OCI-LY7 (cell line): ENCODE results near the gene TLR1. TPM values are rescaled to one million over a fixed set of nuclear protein-coding genes. Genes with fewer than 3 reads are reported as not detected.

Source experiments
- BruUV-seq: library from RNA; stranded (reverse); fragments of 400-500 nt; replicated peaks from 2 replicates; lab custom pipeline; 2021; lab: Mats Ljungman, UMichigan
- CTCF ChIA-PET: fragments of 300-600 bp; sonication (Branson Sonifier 250); formaldehyde crosslinking; loops from one replicate; lab custom pipeline; 2022; ENCODE audit warnings: antibody characterized with exemption; ENCODE audit not compliant: unreplicated experiment; lab: Charles Lee
- POLR2A ChIA-PET: fragments of 300-600 bp; sonication (Branson Sonifier 250); formaldehyde crosslinking; loops from one replicate; lab custom pipeline; 2022; ENCODE audit warnings: antibody characterized with exemption; lab: Charles Lee
- DNase-seq: peaks from one replicate; pipeline ENCODE4 v3.0.0-alpha.2; 2015; ENCODE audit warnings: low spot score
- H2AFZ ChIP-seq: fragments of 200-600 bp; sonication (generic), shearing (Covaris generic); 2 replicates; pipeline ENCODE4 v1.6.1; 2014; ENCODE audit warnings: mild to moderate bottlenecking, antibody characterized with exemption, low read length, moderate library complexity
- H3K27ac ChIP-seq: fragments of 200-600 bp; sonication (generic); 2 replicates; pipeline ENCODE4 v1.5.1; 2014; ENCODE audit warnings: mixed run types, low read depth, mild to moderate bottlenecking, moderate library complexity, low read length, inconsistent platforms; ENCODE audit not compliant: poor library complexity, severe bottlenecking
- H3K36me3 ChIP-seq: fragments of 200-600 bp; sonication (generic); 2 replicates; pipeline ENCODE4 v1.6.1; 2014; ENCODE audit warnings: mild to moderate bottlenecking, antibody characterized with exemption, low read length, moderate library complexity, mixed read lengths; ENCODE audit not compliant: insufficient read depth
- H3K4me1 ChIP-seq: fragments of 200-600 bp; sonication (generic); 2 replicates; pipeline ENCODE4 v1.5.1; 2014; ENCODE audit warnings: mild to moderate bottlenecking, low read length; ENCODE audit not compliant: insufficient read depth, poor library complexity, severe bottlenecking
- H3K4me2 ChIP-seq: fragments of 200-600 bp; sonication (generic); 2 replicates; pipeline ENCODE4 v1.6.1; 2014; ENCODE audit warnings: mild to moderate bottlenecking, low read length
- H3K4me3 ChIP-seq: fragments of 200-600 bp; sonication (generic); 2 replicates; pipeline ENCODE4 v1.5.1; 2014; ENCODE audit warnings: mild to moderate bottlenecking, low read depth, low read length; ENCODE audit not compliant: poor library complexity, severe bottlenecking
- H3K79me2 ChIP-seq: fragments of 200-600 bp; sonication (generic); 2 replicates; pipeline ENCODE4 v1.6.1; 2016; ENCODE audit warnings: low read depth, mild to moderate bottlenecking, low read length, moderate library complexity, mixed read lengths; ENCODE audit not compliant: insufficient read depth
- H3K9me2 ChIP-seq: fragments of 200-600 bp; sonication (generic); 2 replicates; pipeline ENCODE4 v1.6.1; 2016; ENCODE audit warnings: mild to moderate bottlenecking, low read length, mixed read lengths; ENCODE audit not compliant: insufficient read depth
- H3K9me3 ChIP-seq: fragments of 200-600 bp; sonication (generic); 2 replicates; pipeline ENCODE4 v1.6.1; 2014; ENCODE audit warnings: mild to moderate bottlenecking, mixed run types, low read length, mixed read lengths
- H4K20me1 ChIP-seq: fragments of 200-600 bp; sonication (generic); 2 replicates; pipeline ENCODE4 v1.6.1; 2014; ENCODE audit warnings: mild to moderate bottlenecking, antibody characterized with exemption, low read length, moderate library complexity, mixed read lengths; ENCODE audit not compliant: insufficient read depth
- CTCF ChIP-seq: fragments of 200-600 bp; sonication (generic); conservative IDR thresholded peaks from 2 replicates; pipeline ENCODE4 v1.5.1; 2014; ENCODE audit warnings: mild to moderate bottlenecking, antibody characterized with exemption, low read length, moderate library complexity, mixed read lengths
- EZH2phosphoT487 ChIP-seq: fragments of 200-600 bp; sonication (generic); IDR thresholded peaks from 2 replicates; pipeline ENCODE4 v1.6.1; 2018; ENCODE audit warnings: low read depth, borderline replicate concordance, mild to moderate bottlenecking, mixed run types, antibody characterized with exemption, low read length, moderate library complexity, mixed read lengths
- intact Hi-C: fragments of 100-400 bp; cut with micrococcal nuclease; formaldehyde crosslinking; loops from one replicate; pipeline ENCODE4 v1.10.0; 2022; ENCODE audit not compliant: unreplicated experiment
- total RNA-seq, 2 experiments: library from RNA; depleted of rRNA in 1 of 2; stranded (reverse); fragments of >200 nt in 1 of 2; shearing (Covaris generic) in 1 of 2; gene quantifications; 2 replicates each; pipeline ENCODE4 v1.2.3, GENCODE V29; 2014 to 2022

The TLR1 gene
- total RNA-seq, 2 experiments from 2014 or later: 3.3 to 7.4 TPM

- intact Hi-C loops: no loop called here
- no TSS peak for BruUV-seq
- no peak overlapping the region for H3K4me2 ChIP-seq
Observed at GRCh38 chr4:38791010-38791409, 13.6 kb downstream of the TLR1 start.

GRCh38 chr4:38788317-38788716 is 16.3 kb downstream of the TLR1 start:
- H3K79me2 ChIP-seq: no peaks in the 10 kb centered on the region
- TF ChIP-seq CTCF: no peak
- no peak for TF ChIP-seq EZH2phosphoT487
- no peak overlapping the region for H2AFZ ChIP-seq
- intact Hi-C loops: loop anchor here (10.0 kb wide), 1 partner anchor 346 kb away; no protein-coding TSS in a partner anchor
- peaks cover 16% of the 10 kb centered on the region; the same call in 1 of the 2 replicates for H3K9me3 ChIP-seq
- CTCF ChIA-PET: interaction anchor here (0.6 to 1.1 kb wide), 2 partner anchors 29 to 632 kb away, joined by 3 to 5 read pairs; no protein-coding TSS in a partner anchor
- no peaks in the 10 kb centered on the region; the same call in 1 of the 2 replicates for H3K36me3 ChIP-seq
- no peaks in the 10 kb centered on the region for H3K9me2 ChIP-seq
- BruUV-seq: no TSS peak
- H4K20me1 ChIP-seq: no peaks in the 10 kb centered on the region
- POLR2A ChIA-PET: interaction anchor here (1.1 to 1.7 kb wide), 3 partner anchors 15 to 27 kb away, joined by 3 to 6 read pairs (median 3); no protein-coding TSS in a partner anchor
- no peak for DNase-seq
- H3K4me3 ChIP-seq: no peak overlapping the region
- no peak overlapping the region for H3K4me2 ChIP-seq
- no peak overlapping the region for H3K27ac ChIP-seq
- peaks cover 7% of the 10 kb centered on the region for H3K4me1 ChIP-seq

More at GRCh38 chr4:38791010-38791409, 13.6 kb downstream of the TLR1 start:
- H3K4me1 ChIP-seq: peaks cover 3% of the 10 kb centered on the region
- H3K79me2 ChIP-seq: no peaks in the 10 kb centered on the region
- no peak overlapping the region for H3K27ac ChIP-seq
- no peak for TF ChIP-seq CTCF
- TF ChIP-seq EZH2phosphoT487: no peak
- H4K20me1 ChIP-seq: no peaks in the 10 kb centered on the region
- no peak overlapping the region for H3K4me3 ChIP-seq
- 0 out of 2 replicates have a peak, but pooled peaks cover 6% of the 10 kb centered on the region for H3K36me3 ChIP-seq
- no peak overlapping the region for H2AFZ ChIP-seq
- ChIA-PET POLR2A (no interaction called here), CTCF (interaction anchor here (1.1 kb wide), 1 partner anchor 31 kb away, joined by 9 read pairs; no protein-coding TSS in a partner anchor)
- peaks cover 12% of the 10 kb centered on the region; the same call in 1 of the 2 replicates for H3K9me3 ChIP-seq
- DNase-seq: no peak
- no peaks in the 10 kb centered on the region for H3K9me2 ChIP-seq

- no peak for DNase-seq
- peaks cover 10% of the 10 kb centered on the region for H3K4me1 ChIP-seq
- no peaks in the 10 kb centered on the region for H4K20me1 ChIP-seq
- H2AFZ ChIP-seq: no peak overlapping the region
- TF ChIP-seq EZH2phosphoT487 (no peak), CTCF (no peak)
- peaks cover under 1% of the 10 kb centered on the region; the same call in 1 of the 2 replicates for H3K79me2 ChIP-seq
- H3K4me3 ChIP-seq: no peak overlapping the region
- no peaks in the 10 kb centered on the region; the same call in 1 of the 2 replicates for H3K36me3 ChIP-seq
- intact Hi-C loops: loop anchor here (10.0 kb wide), 1 partner anchor 347 kb away; no protein-coding TSS in a partner anchor
- no TSS peak for BruUV-seq
- POLR2A ChIA-PET: no interaction called here
- H3K4me2 ChIP-seq: no peak overlapping the region
- CTCF ChIA-PET: no interaction called here
- H3K9me3 ChIP-seq: peaks cover 16% of the 10 kb centered on the region; the same call in 1 of the 2 replicates
- H3K27ac ChIP-seq: no peak overlapping the region
- H3K9me2 ChIP-seq: no peaks in the 10 kb centered on the region
Observed at GRCh38 chr4:38787693-38788092, 16.9 kb downstream of the TLR1 start.
